Measurements from ENCODE around the gene ATRNL1.

- no peak for TF ChIP-seq ZNF384 (IDR thresholded peaks at IDR 0.05)
- TF ChIP-seq SUZ12 (IDR thresholded peaks at IDR 0.05), result no peak
- TF ChIP-seq FOXA1 (IDR thresholded peaks at IDR 0.05), result no peak
- TF ChIP-seq FOXM1 (IDR thresholded peaks at IDR 0.05; ENCODE audit: borderline replicate concordance), result no peak
- TF ChIP-seq CTBP1 (IDR thresholded peaks at IDR 0.05; ENCODE audit: borderline replicate concordance), result no peak
- TF ChIP-seq ELF4 (IDR thresholded peaks at IDR 0.05), result no peak
- TF ChIP-seq ARNT (IDR thresholded peaks at IDR 0.05), result no peak
- TF ChIP-seq SP1 (IDR thresholded peaks at IDR 0.05), result no peak
- TF ChIP-seq PKNOX1 (IDR thresholded peaks at IDR 0.05), result no peak
- TF ChIP-seq NFRKB (IDR thresholded peaks at IDR 0.05), result no peak
- no peak for TF ChIP-seq FOXK2 (IDR thresholded peaks at IDR 0.05)
- no peak for TF ChIP-seq BHLHE40 (IDR thresholded peaks at IDR 0.05; ENCODE audit: borderline replicate concordance)
- TF ChIP-seq HDGF (IDR thresholded peaks at IDR 0.05; ENCODE audit: borderline replicate concordance), result no peak
Observed at GRCh38 chr10:115050375-115051010, 42.7 kb upstream of the ATRNL1 start.
